Measurements from ENCODE around the gene PARD6G.

GRCh38 chr18:80177128-80177527 is 70.2 kb downstream of the PARD6G start:
- TF ChIP-seq POLR2A (IDR thresholded peaks at IDR 0.05) = no peak
- no peak for TF ChIP-seq CTCF (IDR thresholded peaks at IDR 0.05)
- no peak for TF ChIP-seq EP300 (IDR thresholded peaks at IDR 0.05)

All from upper lobe of left lung (tissue), 4 donors.